ENCODE data around the gene CNTN4. TPM values are rescaled to one million over a fixed set of nuclear protein-coding genes. Genes with fewer than 3 reads are reported as not detected.

CNTN4 gene
- total RNA-seq, 1 donor from 2014 or later = 1.6 TPM

DNA sequence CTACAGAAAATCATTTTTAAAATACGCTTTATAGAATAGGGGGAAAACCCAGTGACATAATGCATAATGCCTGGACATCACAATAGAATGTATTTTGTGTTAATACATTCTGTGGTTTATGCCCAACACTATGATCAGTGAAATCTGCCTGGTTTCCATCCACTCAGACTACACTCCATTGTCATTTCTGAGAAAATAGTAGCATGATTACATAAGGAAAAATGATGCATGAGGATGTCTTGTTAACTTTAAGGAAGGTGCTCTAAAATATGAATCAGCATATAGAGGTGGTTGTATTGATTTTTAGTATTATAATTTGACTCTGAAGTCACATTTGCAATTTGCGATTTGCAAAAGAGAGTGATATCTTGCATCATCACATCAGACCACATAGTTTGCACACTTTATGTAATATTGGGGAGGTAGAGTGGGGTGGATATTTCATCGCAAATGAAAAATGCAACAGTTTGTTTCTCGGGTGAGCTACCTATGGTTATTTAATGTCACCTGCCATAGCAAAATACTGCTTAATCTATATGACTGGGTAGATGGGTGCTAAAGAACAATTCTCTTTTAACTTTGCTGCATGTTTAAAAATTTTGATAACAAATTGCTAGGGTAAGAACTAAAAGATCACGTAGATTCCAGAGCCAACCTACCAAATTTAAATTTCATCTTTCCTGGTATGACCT is 607.6 kb downstream of the CNTN4 start:
- DNase-seq (ENCODE audit: low read depth) = no peak
- no peak overlapping the region for H3K4me3 ChIP-seq (ENCODE audit: low read depth, low read length)
- TF ChIP-seq, protein P1, sequence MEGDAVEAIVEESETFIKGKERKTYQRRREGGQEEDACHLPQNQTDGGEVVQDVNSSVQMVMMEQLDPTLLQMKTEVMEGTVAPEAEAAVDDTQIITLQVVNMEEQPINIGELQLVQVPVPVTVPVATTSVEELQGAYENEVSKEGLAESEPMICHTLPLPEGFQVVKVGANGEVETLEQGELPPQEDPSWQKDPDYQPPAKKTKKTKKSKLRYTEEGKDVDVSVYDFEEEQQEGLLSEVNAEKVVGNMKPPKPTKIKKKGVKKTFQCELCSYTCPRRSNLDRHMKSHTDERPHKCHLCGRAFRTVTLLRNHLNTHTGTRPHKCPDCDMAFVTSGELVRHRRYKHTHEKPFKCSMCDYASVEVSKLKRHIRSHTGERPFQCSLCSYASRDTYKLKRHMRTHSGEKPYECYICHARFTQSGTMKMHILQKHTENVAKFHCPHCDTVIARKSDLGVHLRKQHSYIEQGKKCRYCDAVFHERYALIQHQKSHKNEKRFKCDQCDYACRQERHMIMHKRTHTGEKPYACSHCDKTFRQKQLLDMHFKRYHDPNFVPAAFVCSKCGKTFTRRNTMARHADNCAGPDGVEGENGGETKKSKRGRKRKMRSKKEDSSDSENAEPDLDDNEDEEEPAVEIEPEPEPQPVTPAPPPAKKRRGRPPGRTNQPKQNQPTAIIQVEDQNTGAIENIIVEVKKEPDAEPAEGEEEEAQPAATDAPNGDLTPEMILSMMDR (conservative IDR thresholded peaks at IDR 0.05; ENCODE audit: low read depth, low read length) = no peak

DNA sequence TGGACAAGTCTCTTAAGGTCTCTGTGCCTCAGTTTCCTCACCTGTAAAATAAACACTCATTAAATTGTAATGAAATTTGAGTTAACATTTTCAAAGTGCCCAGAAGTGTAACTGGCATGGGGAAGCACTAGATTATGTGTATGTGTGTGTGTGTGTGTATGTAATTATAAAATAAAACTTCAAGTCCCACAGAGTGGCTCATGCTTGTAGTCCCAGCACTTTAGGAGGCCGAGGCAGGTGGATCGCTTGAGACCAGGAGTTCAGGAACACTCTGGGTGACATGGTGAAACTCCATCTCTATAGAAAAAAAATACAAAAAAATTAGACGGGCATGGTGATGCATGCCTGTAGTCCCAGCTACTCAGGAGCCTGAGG is 608.2 kb downstream of the CNTN4 start:
- TF ChIP-seq, protein P1 (conservative IDR thresholded peaks at IDR 0.05; ENCODE audit: low read depth, low read length) = no peak
- DNase-seq (ENCODE audit: low read depth) = no peak
- no peak overlapping the region for H3K4me3 ChIP-seq (ENCODE audit: low read depth, low read length)

DNA sequence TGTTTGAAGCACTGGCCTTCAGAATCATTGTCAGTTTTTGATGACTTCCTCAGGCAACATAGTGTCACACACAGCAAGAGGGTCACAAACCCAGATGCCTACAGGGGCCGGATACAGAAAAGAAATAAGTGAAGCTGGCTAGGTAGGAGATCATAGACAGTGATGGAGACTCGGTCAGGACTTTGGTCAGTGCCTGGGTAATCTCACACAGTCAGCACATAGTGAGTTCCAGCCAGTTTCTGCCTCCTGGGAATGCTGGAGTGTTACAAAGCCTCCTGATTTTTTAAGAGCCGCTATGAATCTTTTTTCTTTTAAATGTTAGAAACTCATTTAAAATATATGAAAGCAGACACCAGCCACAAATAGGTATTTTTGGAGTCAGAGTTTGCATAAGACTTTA is 612.4 kb downstream of the CNTN4 start:
- no peak overlapping the region for H3K4me3 ChIP-seq (ENCODE audit: low read depth, low read length)
- TF ChIP-seq, protein P1 (conservative IDR thresholded peaks at IDR 0.05; ENCODE audit: low read depth, low read length) = no peak
- DNase-seq (ENCODE audit: low read depth) = no peak

DNA sequence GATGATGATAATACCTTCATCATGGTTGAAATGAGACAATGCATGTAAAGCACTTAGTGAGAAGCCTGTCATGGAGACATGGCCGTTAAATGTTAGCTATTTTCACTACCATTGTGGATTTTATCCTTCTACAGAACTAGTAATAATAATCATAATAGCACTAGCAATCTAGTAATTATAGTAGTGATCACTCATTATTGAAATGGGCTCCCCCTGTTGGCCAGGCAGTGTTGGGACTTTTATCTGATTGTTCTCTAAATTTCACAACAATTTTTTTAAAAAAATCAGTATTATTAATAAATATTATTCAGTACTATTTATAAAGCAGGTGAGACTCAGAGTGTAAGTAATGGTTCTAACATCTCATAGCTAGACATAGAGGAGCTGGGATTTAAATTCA is 615.3 kb downstream of the CNTN4 start:
- DNase-seq (ENCODE audit: low read depth) = no peak
- TF ChIP-seq, protein P1 (conservative IDR thresholded peaks at IDR 0.05; ENCODE audit: low read depth, low read length) = peak; percentile 67

DNA sequence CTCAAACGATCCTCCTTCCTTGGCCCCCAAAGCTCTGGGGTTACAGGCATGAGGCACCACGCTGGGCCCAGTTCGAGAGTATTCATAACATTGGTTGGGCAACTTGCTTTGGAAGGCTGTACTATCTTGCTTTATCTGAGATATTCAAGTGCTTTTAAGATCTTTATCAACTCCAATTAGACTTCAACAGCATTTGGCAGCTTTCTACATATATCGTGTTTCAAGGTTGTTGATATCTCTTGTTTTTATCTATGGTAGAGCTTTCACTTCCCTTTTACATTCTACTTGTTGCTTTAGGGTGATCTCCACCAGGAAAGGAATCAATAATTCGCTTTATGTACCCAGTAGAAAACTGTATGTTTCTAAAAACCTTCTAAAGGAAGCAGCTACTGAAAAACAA is 616.2 kb downstream of the CNTN4 start:
- TF ChIP-seq, protein P1 (conservative IDR thresholded peaks at IDR 0.05; ENCODE audit: low read depth, low read length) = no peak

More for the DNA sequence above, 615.3 kb downstream of the CNTN4 start:
- H3K4me3 ChIP-seq (ENCODE audit: low read depth, low read length) = no peak overlapping the region

DNA sequence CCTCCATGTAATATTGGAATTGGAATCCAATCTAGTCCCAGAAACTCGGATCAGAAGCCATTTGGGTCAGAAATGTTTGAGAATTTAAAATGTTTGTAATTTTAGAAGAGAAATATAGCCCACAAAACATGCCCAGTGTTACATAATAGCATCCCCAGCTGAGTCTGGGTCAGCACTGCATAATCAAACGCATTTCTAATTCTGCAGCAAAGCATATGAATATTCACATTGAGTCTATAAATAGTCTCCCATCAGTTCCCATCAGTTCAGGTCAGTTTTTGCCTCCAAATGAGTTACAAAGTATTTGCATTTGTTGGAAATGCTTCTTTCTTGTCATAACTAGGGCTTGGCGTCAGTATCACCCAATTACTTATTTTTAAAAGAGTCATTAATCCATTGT is 628.4 kb downstream of the CNTN4 start:
- no peak overlapping the region for H3K4me3 ChIP-seq (ENCODE audit: low read depth, low read length)
- DNase-seq (ENCODE audit: low read depth) = no peak
- TF ChIP-seq, protein P1 (conservative IDR thresholded peaks at IDR 0.05; ENCODE audit: low read depth, low read length) = no peak

More for the DNA sequence above, 616.2 kb downstream of the CNTN4 start:
- no peak overlapping the region for H3K4me3 ChIP-seq (ENCODE audit: low read depth, low read length)
- no peak for DNase-seq (ENCODE audit: low read depth)

All from epithelial cell of proximal tubule (primary cell).